ENCODE measurements around the gene HBE1. TPM values are rescaled to one million over a fixed set of nuclear protein-coding genes. Genes with fewer than 3 reads are reported as not detected.

The HBE1 gene
- total and polyA plus RNA-seq, 10 of the 15 experiments (the other 5 are each of a cell fraction or from before 2014, with no cell fraction given) = 0.13 to 2.7 (median 0.62) TPM; not detected in 5

DNA sequence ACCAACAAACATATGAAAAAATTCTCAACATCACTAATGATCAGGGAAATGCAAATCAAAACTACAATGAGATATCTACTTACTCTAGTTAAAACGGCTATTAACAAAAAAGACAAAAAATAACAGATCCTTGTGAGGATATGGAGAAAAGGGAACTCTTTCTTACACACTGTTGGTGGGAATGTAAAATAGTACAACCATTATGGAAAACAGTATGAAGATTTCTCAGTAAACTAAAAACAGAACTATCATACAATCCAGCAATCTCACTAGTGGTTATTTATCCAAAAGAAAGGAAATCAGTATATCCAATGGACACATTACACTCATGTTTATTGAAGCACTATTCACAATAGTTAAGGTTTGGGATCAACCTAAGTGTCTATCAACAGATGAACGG lies 3.9 kb downstream of the HBE1 start:
- ChIA-PET CTCF (no interaction called here), SMC1A (ENCODE audit: uncharacterized antibody, unreplicated experiment) (interaction anchor here (1.0 kb wide), 1 partner anchor 9 kb away, joined by 3 read pairs; no protein-coding TSS in a partner anchor), POLR2A (no interaction called here), RAD21 (ENCODE audit: unreplicated experiment) (no interaction called here)
- DNase-seq (ENCODE audit: low read depth, low spot score) = no peak
- Histone ChIP-seq H3K9ac (ENCODE audit: control insufficient read depth, insufficient read depth, low read length) (no peak overlapping the region), H3K27me3 (replicated peaks in 1 of 2; ENCODE audit: control insufficient read depth in 2 of 2, insufficient read depth in 2 of 2, low read length in 1 of 2) (no peaks in the 10 kb centered on the region), H3K36me3 (ENCODE audit: control insufficient read depth in 2 of 2, insufficient read depth in 2 of 2, low read length in 1 of 2) (no peaks in the 10 kb centered on the region), H4K20me1 (ENCODE audit: control insufficient read depth, insufficient read depth) (no peaks in the 10 kb centered on the region), H3K79me2 (ENCODE audit: control insufficient read depth, insufficient read depth, low read length) (no peaks in the 10 kb centered on the region), H2AFZ (ENCODE audit: control insufficient read depth, low read depth, low read length) (no peak overlapping the region), H3K4me1 (ENCODE audit: control insufficient read depth, insufficient read depth, low read length) (no peaks in the 10 kb centered on the region), H3K27ac (ENCODE audit: control insufficient read depth, insufficient read depth) (no peak overlapping the region), H3K4me2 (ENCODE audit: control insufficient read depth, insufficient read depth) (no peak overlapping the region), H3K9me3 (replicated peaks; ENCODE audit: control insufficient read depth, insufficient read depth, low read length) (no peaks in the 10 kb centered on the region), H3K4me3 (no peak overlapping the region)
- TF ChIP-seq NRF1 (conservative IDR thresholded peaks at IDR 0.05; ENCODE audit: low read depth, low read length) = no peak
- TF ChIP-seq GATAD2B (conservative IDR thresholded peaks at IDR 0.05; ENCODE audit: low read depth) = no peak
- no peak for TF ChIP-seq NR2C2 (IDR thresholded peaks at IDR 0.05; ENCODE audit: borderline replicate concordance, control insufficient read depth, insufficient read length, low read depth)
- no peak for TF ChIP-seq MEF2B (IDR thresholded peaks at IDR 0.05; ENCODE audit: partially characterized antibody, poor library complexity, severe bottlenecking)
- TF ChIP-seq RAD21 (IDR thresholded peaks at IDR 0.05; ENCODE audit: insufficient read depth, low read depth, low read length) = no peak
- TF ChIP-seq, protein P1, sequence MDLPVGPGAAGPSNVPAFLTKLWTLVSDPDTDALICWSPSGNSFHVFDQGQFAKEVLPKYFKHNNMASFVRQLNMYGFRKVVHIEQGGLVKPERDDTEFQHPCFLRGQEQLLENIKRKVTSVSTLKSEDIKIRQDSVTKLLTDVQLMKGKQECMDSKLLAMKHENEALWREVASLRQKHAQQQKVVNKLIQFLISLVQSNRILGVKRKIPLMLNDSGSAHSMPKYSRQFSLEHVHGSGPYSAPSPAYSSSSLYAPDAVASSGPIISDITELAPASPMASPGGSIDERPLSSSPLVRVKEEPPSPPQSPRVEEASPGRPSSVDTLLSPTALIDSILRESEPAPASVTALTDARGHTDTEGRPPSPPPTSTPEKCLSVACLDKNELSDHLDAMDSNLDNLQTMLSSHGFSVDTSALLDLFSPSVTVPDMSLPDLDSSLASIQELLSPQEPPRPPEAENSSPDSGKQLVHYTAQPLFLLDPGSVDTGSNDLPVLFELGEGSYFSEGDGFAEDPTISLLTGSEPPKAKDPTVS (IDR thresholded peaks at IDR 0.05; ENCODE audit: low read depth, low read length) = no peak
- no peak for TF ChIP-seq TBL1XR1 (IDR thresholded peaks at IDR 0.05; ENCODE audit: low read depth, low read length)
- no peak for TF ChIP-seq CEBPB (IDR thresholded peaks at IDR 0.05; ENCODE audit: borderline replicate concordance in 1 of 2, low read depth in 2 of 2, low read length in 2 of 2)
- no peak for TF ChIP-seq RELA (IDR thresholded peaks at IDR 0.05; ENCODE audit: borderline replicate concordance, partially characterized antibody)
- TF ChIP-seq SIN3A (IDR thresholded peaks at IDR 0.05; ENCODE audit: low read depth, low read length) = no peak
- no peak for TF ChIP-seq MYC (IDR thresholded peaks at IDR 0.05; ENCODE audit: insufficient read depth, insufficient read length, insufficient replicate concordance, low read length, severe bottlenecking)
- TF ChIP-seq BACH1 (IDR thresholded peaks at IDR 0.05; ENCODE audit: borderline replicate concordance) = no peak
- TF ChIP-seq RFX5 (IDR thresholded peaks at IDR 0.05; ENCODE audit: low read depth, low read length) = no peak
- in situ Hi-C loops (cut with MboI) (no loop called here), intact Hi-C loops (cut with micrococcal nuclease; ENCODE audit: unreplicated experiment) (no loop called here)
- BruUV-seq (replicated peaks) = no TSS peak
- WGBS (ENCODE audit: insufficient coverage, insufficient replicate concordance, low lambda C conversion rate, missing lambda C conversion rate) = 15% methylated on average over 2 of the region's 2 CpGs
- no peak for ATAC-seq
- FAIRE-seq = no peak
